GM12878 (cell line): ENCODE results near the gene TSFM. TPM values are rescaled to one million over a fixed set of nuclear protein-coding genes. Genes with fewer than 3 reads are reported as not detected.
"Not testable (repeated sequence)": the region's sequence is repeated elsewhere in the genome, so short reads cannot be mapped to it uniquely, and the experiment has no call there.

Experiments
- ATAC-seq: fragments of 200-7000 bp; cut with Tn5 transposase; 3 replicates; pipeline ENCODE4 v1.9.1; 2020; ENCODE audit warnings: mild to moderate bottlenecking, moderate library complexity
- BruUV-seq: library from RNA; stranded (reverse); fragments of 400-500 nt; replicated peaks from 2 replicates; lab custom pipeline; 2021; lab: Mats Ljungman, UMichigan
- CTCF ChIA-PET: fragments of 300-600 bp; sonication (Branson Sonifier 250); formaldehyde crosslinking; extraction: SDS; loops from one replicate; lab custom pipeline; 2021; ENCODE audit warnings: inconsistent platforms; lab: Yijun Ruan, JAX
- POLR2A ChIA-PET: fragments of 350-600 bp; formaldehyde crosslinking; extraction: SDS; loops from one replicate; lab custom pipeline; 2021; ENCODE audit warnings: inconsistent platforms; lab: Charles Lee
- RAD21 ChIA-PET: fragments of 300-600 bp; sonication (Branson Sonifier 250); formaldehyde crosslinking; loops from one replicate; lab custom pipeline; 2023; ENCODE audit warnings: antibody characterized with exemption; ENCODE audit not compliant: unreplicated experiment; lab: Charles Lee
- SMC1A ChIA-PET: fragments of 300-600 bp; sonication (Branson Sonifier 250); formaldehyde crosslinking; loops from one replicate; lab custom pipeline; 2023; ENCODE audit not compliant: unreplicated experiment, uncharacterized antibody; lab: Charles Lee
- DNase-seq: peaks from one replicate; pipeline ENCODE4 v3.0.0-alpha.2; 2011; ENCODE audit warnings: low read depth, low spot score
- FAIRE-seq: peaks from 3 replicates; lab custom pipeline; 2011; peaks lifted over from hg19 to GRCh38; lab: Jason Lieb, UNC
- H2AFZ ChIP-seq: 2 replicates; pipeline ENCODE4 v1.6.0; 2011; ENCODE audit warnings: low read depth, low read length, control low read depth; ENCODE audit not compliant: control insufficient read depth
- H3K27ac ChIP-seq: 2 replicates; pipeline ENCODE4 v1.5.1; 2011; ENCODE audit warnings: control low read depth; ENCODE audit not compliant: control insufficient read depth, insufficient read depth
- H3K27me3 ChIP-seq, 2 experiments: replicated peaks in 1 of 2; 2 replicates each; pipeline versions ENCODE4 v1.6.0 to v1.6.1; 2011; ENCODE audit warnings: low read length in 1 of 2; ENCODE audit not compliant: control insufficient read depth in 2 of 2, insufficient read depth in 2 of 2
- H3K36me3 ChIP-seq, 2 experiments: 2 replicates each; pipeline ENCODE4 v1.5.1; 2011; ENCODE audit warnings: low read length in 1 of 2; ENCODE audit not compliant: control insufficient read depth in 2 of 2, insufficient read depth in 2 of 2
- H3K4me1 ChIP-seq: 2 replicates; pipeline ENCODE4 v1.6.1; 2011; ENCODE audit warnings: mild to moderate bottlenecking, low read length, moderate library complexity, mixed read lengths; ENCODE audit not compliant: control insufficient read depth, insufficient read depth
- H3K4me2 ChIP-seq: 2 replicates; pipeline ENCODE4 v1.6.0; 2011; ENCODE audit warnings: control low read depth; ENCODE audit not compliant: control insufficient read depth, insufficient read depth
- H3K4me3 ChIP-seq: fragments of 200-600 bp; sonication (generic); 2 replicates; pipeline ENCODE4 v1.5.1; 2016
- H3K79me2 ChIP-seq: 2 replicates; pipeline ENCODE4 v1.6.0; 2011; ENCODE audit warnings: low read length; ENCODE audit not compliant: control insufficient read depth, insufficient read depth
- H3K9ac ChIP-seq: 2 replicates; pipeline ENCODE4 v1.8.0; 2011; ENCODE audit warnings: low read length, control low read depth, mixed read lengths; ENCODE audit not compliant: control insufficient read depth, insufficient read depth
- H3K9me3 ChIP-seq: replicated peaks from 3 replicates; pipeline ENCODE4 v1.5.1; 2011; ENCODE audit warnings: mild to moderate bottlenecking, low read length; ENCODE audit not compliant: control insufficient read depth, insufficient read depth
- H4K20me1 ChIP-seq: 2 replicates; pipeline ENCODE4 v1.6.0; 2011; ENCODE audit not compliant: control insufficient read depth, insufficient read depth
- IRF5 ChIP-seq: fragments of 450-650 bp; IDR thresholded peaks from 2 replicates; pipeline ENCODE4 v1.6.1; 2017; ENCODE audit warnings: borderline replicate concordance
- NFXL1 ChIP-seq: fragments of 450-650 bp; IDR thresholded peaks from 2 replicates; pipeline ENCODE4 v1.6.1; 2017; ENCODE audit warnings: antibody characterized with exemption, mild to moderate bottlenecking, borderline replicate concordance
- RAD51 ChIP-seq: fragments of 450-650 bp; IDR thresholded peaks from 2 replicates; pipeline ENCODE4 v1.6.1; 2016; ENCODE audit warnings: moderate library complexity, mild to moderate bottlenecking, inconsistent platforms
- SREBF1 ChIP-seq: IDR thresholded peaks from 2 replicates; pipeline ENCODE4 v1.6.1; 2012; ENCODE audit warnings: mild to moderate bottlenecking, low read length
- WGBS: methylation state at CpG from one replicate; pipeline ENCODE4 v1.1.6; 2016; ENCODE audit warnings: low lambda C conversion rate; ENCODE audit not compliant: insufficient replicate concordance, insufficient coverage; ENCODE audit errors: missing lambda C conversion rate; 5-methylcytosine and 5-hydroxymethylcytosine counted together
- in situ Hi-C: fragments of 300-500 bp; cut with MboI; formaldehyde crosslinking; loops from 9 replicates; pipeline ENCODE4 v1.14.3; 2018; ENCODE audit warnings: mixed read lengths
- intact Hi-C: fragments of 100-400 bp; cut with micrococcal nuclease; formaldehyde crosslinking; loops from one replicate; pipeline ENCODE4 v1.14.2; 2022; ENCODE audit not compliant: unreplicated experiment
- polyA plus RNA-seq, 11 experiments: library from polyadenylated mRNA; depleted of rRNA in 4 of 11; unstranded in 6 of 11; stranded (reverse) in 5 of 11; fragments of >200 nt; fragmentation: Nextera tagmentation in 4 of 11; fragmentation: Illumina TruSeq in 1 of 11; extraction: Ambion mirVana in 4 of 11; extraction: Trizol in 1 of 11; gene quantifications; 1 replicate in 1 of 11; 2 replicates in 10 of 11; pipeline versions ENCODE4 v1.2.1 to v1.2.3, GENCODE V29; 2011 to 2016; ENCODE audit warnings: inconsistent platforms in 2 of 11, missing spikeins in 2 of 11, low read depth in 1 of 11
- total RNA-seq, 4 experiments: library from RNA; depleted of rRNA in 3 of 4; stranded (reverse); fragments of >200 nt in 3 of 4; fragmentation: Illumina TruSeq in 1 of 4; extraction: Trizol in 1 of 4; gene quantifications; 2 replicates each; pipeline versions ENCODE4 v1.2.1 to v1.2.3, GENCODE V29; 2013 to 2021

Gene TSFM
- total and polyA plus RNA-seq, 10 of the 15 experiments (the other 5 are each of a cell fraction or from before 2014, with no cell fraction given) = 36.7 to 132 (median 45.6) TPM

DNA sequence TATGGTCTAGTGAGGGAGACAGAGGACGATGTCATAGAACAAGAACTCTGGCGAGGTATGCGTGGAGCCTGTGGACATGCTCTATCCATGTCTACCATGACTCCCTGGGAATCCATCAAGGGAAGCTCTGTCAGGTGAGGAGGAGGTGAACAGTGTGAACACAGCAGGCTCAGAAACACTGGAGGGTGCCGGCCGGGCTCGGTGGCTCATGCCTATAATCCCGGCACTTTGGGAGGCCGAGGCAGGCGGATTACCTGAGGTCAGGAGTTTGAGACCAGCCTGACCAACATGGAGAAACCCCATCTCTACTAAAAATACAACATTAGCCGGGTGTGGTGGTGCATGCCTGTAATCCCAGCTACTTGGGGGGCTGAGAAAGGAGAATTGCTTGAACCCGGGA, 8.0 kb upstream of the TSFM start:
- H3K27ac ChIP-seq, ATAC-seq, H2AFZ ChIP-seq, H3K27me3 ChIP-seq, DNase-seq, H3K9me3 ChIP-seq, H3K4me3 ChIP-seq, intact Hi-C loops, H4K20me1 ChIP-seq, FAIRE-seq, in situ Hi-C loops, H3K36me3 ChIP-seq, H3K79me2 ChIP-seq, H3K4me1 ChIP-seq, SMC1A ChIA-PET, RAD21 ChIA-PET, BruUV-seq, H3K4me2 ChIP-seq, H3K9ac ChIP-seq: not testable (repeated sequence)
- CTCF ChIA-PET = interaction anchor here (0.7 to 3.0 kb wide), 6 partner anchors 10 to 139 kb away, joined by 3 to 10 read pairs (median 4); no protein-coding TSS in a partner anchor
- POLR2A ChIA-PET = interaction anchor here (0.6 to 1.4 kb wide), 2 partner anchors 18 to 51 kb away, joined by 3 to 8 read pairs; no protein-coding TSS in a partner anchor
- WGBS = 96% methylated on average over 11 of the region's 11 CpGs

DNA sequence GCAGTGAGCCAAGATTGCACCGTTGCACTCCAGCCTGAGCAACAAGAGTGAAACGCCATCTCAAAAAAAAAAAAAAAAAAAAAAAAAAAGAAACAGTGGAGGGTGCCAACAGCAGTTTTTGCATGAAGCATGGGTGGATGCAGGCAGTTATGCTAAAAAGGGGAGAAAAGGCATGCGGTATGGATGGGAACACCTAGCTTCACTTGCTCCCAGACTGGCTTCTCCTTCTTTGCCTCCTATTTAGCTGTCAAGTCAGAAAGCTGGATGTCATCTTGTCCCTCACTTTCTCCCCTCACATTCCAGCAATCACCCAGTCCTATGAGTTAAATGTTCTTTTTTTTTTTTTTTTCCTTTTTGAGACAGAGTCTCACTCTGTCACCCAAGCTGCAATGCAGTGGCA, 7.5 kb upstream of the TSFM start:
- H3K27me3 ChIP-seq = no peaks in the 10 kb centered on the region
- no peak overlapping the region for H3K27ac ChIP-seq
- 100% methylated on average over 1 of the region's 3 CpGs for WGBS
- H3K79me2 ChIP-seq = no peaks in the 10 kb centered on the region
- ChIA-PET SMC1A (interaction anchor here (0.7 kb wide), 1 partner anchor 17 kb away, joined by 3 read pairs; no protein-coding TSS in a partner anchor), RAD21 (interaction anchor here (0.7 kb wide), 1 partner anchor 650 kb away, joined by 3 read pairs; no protein-coding TSS in a partner anchor), POLR2A (interaction anchor here (0.6 to 1.4 kb wide), 2 partner anchors 19 to 52 kb away, joined by 3 to 8 read pairs; no protein-coding TSS in a partner anchor), CTCF (interaction anchor here (0.6 to 3.0 kb wide), 7 partner anchors 9 to 108 kb away, joined by 3 to 10 read pairs (median 3); no protein-coding TSS in a partner anchor)
- BruUV-seq = no TSS peak
- intact Hi-C loops = no loop called here
- peaks cover 0 to 4% of the 10 kb centered on the region in 2 experiments; a peak in 1 of 4 replicates for H3K36me3 ChIP-seq
- DNase-seq (no peak), ATAC-seq (no peak), FAIRE-seq (no peak)
- no peak overlapping the region for H3K4me3 ChIP-seq
- H3K9ac ChIP-seq = no peak overlapping the region
- TF ChIP-seq RAD51 (no peak), SREBF1 (no peak), NFXL1 (no peak), IRF5 (no peak)
- no peaks in the 10 kb centered on the region for H3K9me3 ChIP-seq
- no peak overlapping the region for H2AFZ ChIP-seq
- no peaks in the 10 kb centered on the region for H4K20me1 ChIP-seq
- H3K4me2 ChIP-seq = no peak overlapping the region
- in situ Hi-C loops = no loop called here
- peaks cover 3% of the 10 kb centered on the region for H3K4me1 ChIP-seq
